Smooth muscle cell of the brain vasculature (primary cell): ENCODE results near the gene MYO5A.

ENCODE experiments used
- DNase-seq: peaks from one replicate; pipeline ENCODE4 v3.0.0-alpha.2; 2012; ENCODE audit warnings: low read depth, low spot score

The MYO5A gene

GRCh38 chr15:52362497-52362896 is 166.2 kb downstream of the MYO5A start:
- no peak for DNase-seq

- DNase-seq, result no peak
Measured at GRCh38 chr15:52361975-52362494, 166.6 kb downstream of the MYO5A start.

- DNase-seq, result no peak
Measured at GRCh38 chr15:52361494-52361893, 167.2 kb downstream of the MYO5A start.

DNA sequence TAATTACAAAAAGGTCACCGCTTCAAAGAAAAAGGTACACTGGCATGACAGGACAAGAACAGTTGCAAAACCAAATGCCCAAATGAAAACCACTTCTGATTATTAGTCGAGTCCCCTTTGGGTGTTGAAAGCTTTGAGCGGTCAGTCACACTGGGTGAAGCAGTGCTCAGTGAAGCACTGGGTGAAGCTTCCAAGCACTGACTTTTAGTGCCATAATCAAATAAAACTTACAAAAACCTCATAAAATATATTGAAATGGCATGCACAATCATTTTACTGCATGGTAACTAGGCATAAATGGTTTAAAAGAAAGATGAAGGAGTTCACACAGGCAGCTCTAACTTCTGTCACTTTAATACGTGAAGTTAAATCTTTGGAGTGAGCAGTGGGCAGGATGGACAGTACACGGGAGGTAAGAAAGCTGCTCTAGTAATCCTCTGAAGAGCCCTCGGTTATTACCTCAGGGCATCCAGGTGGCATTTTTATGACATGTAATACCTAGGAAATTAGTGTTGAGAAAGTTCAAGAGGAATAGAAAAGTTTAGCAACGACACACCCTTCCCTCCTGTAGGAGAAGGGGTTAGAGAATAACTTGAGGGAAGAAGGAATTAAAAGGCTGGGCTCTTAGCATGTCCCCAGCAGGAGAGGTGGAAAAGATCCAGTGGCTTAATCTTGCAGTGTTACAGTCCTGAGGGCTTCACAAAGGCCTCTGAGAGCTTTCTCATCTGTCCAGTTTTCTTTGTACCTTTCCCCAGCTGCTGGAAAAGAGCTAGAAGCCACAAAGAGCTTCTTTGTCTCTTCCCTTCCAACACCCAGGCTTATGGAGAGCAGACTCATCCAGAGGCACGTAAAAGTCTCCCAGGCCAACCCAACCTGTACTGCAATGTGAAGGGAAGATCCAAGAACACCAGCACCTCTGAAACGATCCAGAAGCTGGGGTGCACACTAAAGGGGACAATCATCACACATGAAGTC is 168.2 kb downstream of the MYO5A start:
- DNase-seq, result no peak

DNA sequence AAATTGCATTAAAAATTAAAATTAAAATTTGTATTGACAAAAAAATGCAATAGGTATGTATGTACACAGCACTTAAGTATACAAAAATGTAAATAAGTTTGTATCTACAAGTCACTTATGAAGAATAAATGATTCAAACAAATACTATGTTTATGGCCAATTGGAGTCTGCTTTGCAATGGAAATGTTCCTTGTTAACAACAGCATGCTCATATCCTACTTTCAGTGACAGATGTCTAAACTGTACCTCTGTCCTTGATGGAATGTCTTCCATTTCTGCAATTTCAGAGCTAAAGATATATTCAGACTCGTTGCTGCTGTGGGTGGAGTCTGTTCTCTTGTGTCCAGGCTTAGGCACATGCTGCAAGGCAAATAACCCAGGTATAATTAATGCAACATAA is 169.0 kb downstream of the MYO5A start:
- no peak for DNase-seq

- no peak for DNase-seq
Measured at GRCh38 chr15:52357949-52358348, 170.7 kb downstream of the MYO5A start.

DNA sequence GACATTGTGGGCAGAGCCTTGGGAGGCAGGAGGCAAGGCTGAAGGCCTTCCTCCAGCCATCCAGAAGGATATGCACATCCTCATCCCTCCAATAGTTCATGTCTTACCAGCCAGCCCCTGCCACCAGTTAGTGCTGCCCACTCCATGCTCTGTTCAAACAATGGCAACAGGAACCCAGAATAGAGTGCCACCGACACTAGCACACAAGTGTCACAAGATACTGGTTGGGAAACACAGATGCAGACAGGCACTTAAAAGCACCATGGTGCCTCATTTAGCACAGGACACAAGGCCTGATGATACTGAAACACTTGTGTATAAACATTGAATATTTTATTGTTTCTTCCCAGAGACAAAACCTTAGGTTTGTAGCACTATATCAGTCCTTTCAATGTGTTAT is 176.6 kb downstream of the MYO5A start:
- no peak for DNase-seq

DNA sequence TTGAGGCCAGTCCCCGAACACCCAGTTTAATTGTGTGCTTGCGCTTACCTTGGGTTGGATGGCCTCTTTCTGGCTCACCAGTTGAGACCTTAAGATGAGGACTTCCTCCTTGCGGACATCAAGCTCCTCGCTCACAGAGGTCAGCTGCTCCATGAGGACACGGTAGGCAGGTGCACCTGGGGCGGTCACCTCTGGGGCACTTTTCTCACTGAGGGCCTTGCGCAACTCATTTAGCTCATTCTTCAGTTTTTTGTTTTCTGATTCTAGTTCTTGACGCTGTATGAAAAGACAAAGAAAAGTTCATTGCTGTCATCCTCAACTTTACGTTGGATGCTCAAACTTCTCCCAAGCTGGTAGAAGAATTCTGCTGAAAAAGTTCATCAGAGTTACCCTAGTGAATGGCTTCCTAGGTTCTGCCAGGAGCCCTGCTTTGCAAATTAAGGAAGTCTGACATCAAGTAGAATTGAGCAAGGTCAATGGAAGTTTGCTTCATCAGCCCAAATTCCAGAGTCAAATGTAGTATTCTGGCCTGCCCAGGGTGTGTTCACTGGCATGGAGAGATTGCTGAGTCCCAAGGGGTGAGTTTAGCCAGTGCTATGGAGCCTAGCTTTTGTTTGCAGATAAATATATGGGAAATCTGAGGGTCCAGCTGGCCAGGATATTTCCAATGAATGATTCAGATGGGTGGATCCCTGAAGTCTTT is 177.3 kb downstream of the MYO5A start:
- DNase-seq, result no peak

DNA sequence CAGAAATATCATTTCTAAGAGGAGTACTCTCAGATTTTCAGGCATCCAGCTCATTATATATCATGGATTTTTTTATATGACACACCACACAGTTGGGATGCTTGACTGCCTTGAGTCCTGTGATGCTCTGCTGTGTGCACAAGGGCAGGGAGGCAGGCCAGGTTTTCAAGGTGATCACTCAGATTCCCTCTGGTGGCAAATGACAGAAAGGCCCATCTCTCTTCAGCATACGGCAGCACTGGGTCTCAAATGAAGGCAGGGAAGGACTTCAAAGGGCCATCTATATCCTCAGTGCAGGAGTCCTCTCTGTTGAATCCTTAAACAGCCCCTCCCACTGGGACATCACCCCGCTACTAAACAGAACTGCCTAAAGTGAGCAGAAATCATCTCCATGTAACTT is 178.3 kb downstream of the MYO5A start:
- DNase-seq, result no peak

- no peak for DNase-seq
Measured at GRCh38 chr15:52349052-52349700, 179.5 kb downstream of the MYO5A start.

DNA sequence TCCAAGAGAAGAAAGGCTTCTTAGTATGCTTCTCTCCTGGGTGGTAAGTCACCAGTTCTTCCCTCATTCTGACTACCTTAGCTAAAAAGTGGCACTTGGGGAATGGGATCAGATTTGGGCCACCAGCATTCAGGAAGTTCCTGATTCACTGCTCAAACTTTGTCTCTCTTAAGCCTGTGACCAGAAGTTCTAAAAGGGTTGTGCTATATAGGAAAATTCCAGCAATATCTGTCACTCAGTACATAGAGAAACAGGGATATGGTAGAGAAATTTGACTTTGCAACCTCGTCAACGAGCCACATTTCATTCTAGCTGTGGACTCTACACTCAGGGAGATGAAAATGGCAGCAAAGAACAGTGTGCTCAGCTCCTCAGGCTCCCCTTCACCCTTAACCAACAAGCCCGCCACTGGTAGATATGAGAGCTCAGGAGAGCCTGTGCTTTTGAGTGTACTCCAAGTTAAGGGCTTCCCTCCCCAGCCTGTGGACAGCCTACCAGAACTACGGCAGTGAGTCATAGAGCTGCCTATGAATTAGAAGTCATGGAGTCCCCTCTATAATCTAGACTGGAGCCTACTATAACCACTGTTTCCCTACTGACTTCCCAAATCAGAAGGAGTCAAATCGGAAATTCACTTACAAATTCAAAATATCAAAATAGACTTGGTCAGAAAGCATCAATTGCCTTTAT is 180.5 kb downstream of the MYO5A start:
- DNase-seq, result no peak

GRCh38 chr15:52344592-52344991 is 184.1 kb downstream of the MYO5A start:
- DNase-seq, result no peak

DNA sequence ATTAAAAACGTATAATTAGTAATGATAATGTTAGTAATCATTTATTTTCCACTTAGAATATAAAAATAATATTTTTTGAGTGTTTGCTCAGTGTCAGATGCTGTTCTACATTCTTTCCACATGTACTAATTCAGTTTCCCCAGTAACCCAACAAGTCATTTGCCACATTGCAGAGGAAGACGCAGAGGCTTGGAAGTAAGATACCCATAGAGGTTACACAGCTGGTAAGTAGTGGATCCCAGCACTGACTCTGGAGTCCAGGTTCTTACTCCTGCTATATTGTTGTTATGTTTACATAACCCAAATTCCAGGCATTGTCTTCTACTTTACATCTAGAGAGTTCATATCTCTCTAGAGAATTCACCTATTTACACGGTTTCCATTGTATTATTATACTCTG is 184.8 kb downstream of the MYO5A start:
- DNase-seq, result no peak

DNA sequence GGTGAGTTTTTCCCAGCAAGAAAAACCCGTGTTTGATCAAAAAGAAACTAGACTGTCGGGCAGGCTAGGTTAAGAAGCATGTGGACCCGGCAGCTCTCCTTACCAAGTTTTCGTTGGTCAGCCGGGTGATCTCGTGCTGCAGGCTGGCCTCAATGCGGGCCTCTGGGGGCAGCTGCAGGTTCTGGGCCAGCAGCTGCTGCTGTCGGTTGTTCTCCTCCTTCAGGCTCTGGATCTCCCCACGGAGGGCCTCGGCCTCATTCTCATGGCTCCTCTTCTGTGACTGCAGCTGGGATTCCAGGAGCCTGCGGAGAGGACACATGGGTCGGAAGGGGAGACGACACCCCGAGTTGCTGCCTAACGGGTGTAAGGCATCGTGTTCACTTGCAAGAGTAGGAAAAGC is 188.6 kb downstream of the MYO5A start:
- no peak for DNase-seq

DNA sequence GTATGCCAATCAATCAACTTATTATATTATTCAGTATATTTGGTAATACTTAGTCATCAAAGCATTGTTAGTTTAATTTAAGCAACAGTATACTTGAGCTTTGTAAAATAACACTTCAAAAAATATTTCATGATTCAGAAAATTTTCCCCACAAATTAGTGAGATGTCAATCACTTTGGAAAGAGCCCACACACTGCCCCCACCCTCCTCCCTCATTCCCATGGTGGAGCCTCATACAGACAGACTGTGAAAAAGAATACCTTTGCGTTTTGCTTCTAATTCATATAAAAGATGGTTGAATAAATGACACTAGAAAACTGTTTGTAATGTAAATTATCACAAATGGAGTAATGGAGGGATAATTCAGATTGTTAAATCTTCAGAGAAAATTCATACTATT is 189.8 kb downstream of the MYO5A start:
- DNase-seq, result no peak

DNA sequence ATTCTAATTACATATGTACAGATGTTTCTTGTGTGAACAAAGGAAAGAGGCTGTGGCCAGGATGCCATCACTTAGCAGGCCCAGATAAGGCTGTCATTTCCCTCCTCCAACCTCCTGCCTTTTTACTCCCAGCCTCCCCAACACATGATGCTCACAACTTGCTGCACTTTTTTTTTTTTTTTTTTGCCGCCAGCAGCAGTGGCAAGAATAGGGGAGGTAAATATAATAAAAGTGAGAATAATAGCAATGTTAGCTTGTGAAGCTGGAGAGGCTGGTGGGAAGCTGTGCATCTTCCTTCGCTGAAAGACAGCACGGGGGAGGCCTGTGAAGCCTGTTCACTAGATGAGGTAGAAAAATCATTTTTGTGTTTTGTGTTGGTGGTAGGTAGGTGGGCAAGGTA is 190.6 kb downstream of the MYO5A start:
- no peak for DNase-seq

DNA sequence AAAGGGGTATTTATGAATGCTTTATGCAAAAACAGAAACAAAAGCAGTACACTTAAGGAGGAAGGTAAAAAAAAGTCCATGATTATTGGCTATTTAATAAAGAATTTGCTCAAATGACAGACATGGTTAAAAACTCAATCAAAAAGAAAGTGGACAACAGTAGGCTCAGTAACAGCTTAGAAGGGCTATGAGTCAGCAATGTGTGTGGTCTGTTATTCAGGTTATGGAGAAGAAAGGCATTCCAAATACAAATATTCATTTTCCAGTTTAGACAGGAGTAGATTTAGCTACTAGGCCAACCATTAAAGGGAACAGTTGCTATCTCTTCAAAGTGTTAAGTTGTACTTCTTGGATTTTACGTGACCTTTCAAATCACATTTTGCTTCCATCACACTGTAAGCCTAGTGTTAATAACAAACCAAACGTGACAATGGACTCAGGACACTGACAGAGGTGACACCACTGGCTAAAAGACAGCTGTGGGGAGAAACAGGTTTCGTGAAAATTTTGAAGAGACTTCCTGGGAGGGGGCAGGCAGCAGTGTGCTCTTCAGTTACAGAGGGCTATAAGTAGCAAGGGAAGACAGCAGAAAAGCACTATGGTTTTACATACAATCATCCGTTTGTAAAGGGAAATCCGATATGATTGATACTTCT is 191.4 kb downstream of the MYO5A start:
- DNase-seq, result no peak

- DNase-seq, result no peak
Measured at GRCh38 chr15:52336529-52336928, 192.2 kb downstream of the MYO5A start.

DNA sequence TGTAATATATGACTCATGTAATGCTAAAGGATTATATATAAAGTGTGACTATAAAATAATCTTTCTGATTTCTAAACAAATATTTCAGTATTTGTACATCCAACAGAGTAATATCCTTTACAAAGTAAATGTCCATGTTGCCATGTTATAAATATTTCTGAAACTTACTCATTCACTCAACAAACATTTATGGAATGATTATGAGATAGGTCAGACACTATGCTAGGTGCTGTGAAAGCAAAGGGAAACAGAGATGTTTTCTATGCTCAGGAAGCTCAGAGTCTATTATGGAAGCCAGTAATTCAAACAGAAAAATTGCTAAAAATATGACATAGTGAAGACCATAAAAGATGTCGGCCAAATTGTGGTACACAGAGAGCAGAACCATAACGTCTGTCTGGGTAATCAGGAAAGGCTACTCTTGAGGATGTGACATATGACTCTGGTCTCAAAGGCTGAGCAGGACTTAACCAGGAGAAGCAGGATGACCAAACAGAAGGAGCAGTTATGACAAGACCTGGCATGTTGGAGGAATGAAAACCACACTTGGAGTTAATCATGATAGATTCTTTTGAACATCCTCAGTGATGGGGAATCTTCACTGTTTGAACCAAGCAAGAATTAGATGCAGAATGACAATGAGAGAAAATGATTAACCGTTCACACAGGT is 194.1 kb downstream of the MYO5A start:
- DNase-seq, result no peak

DNA sequence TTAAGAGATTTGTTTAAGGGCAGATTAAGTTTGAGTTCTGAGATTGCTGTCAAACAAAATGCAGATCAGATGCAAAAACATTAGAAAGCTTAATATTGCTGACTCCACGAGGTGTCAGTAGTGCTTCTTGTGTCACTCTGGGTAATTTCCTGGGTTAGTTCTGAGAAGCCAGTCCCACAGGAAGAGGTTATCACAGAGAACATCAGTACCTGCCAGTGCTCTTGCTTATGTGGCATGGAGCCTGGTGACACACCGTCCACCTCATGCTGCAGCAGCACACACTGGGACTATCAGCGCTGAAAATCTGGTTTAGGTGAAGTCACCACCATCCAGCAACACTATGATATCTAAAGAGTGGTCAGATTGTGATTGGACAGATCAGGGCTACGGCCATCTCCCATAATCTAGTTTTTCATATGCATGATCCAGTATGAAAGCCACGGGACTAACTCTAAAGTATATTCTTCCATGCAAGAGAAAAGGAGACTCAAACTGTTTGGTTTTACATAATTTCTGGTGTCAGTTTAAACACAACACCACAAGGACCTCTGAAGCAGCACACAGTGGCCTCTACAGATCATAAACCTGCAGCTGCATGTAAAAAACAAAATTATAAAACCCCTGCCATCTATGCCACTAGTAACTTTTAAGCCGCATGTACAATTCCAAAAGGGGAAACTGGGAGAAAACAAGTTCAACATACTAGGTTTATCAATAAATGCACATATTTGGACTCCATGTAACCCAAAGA is 197.0 kb downstream of the MYO5A start:
- no peak for DNase-seq
